HepG2 (cell line): Measurements from ENCODE around the gene PPIB. TPM values are rescaled to one million over a fixed set of nuclear protein-coding genes. Genes with fewer than 3 reads are reported as not detected.
A peak's percentile ranks its signal among the peaks of the same experiment; 100 is the strongest.

Experiments
- ETV6 ChIP-seq: sonication (generic); formaldehyde crosslinking; conservative IDR thresholded peaks from 2 replicates; pipeline ENCODE4 v1.4.0; 2020; ENCODE audit warnings: missing genetic modification reagents
- HIC2 ChIP-seq: sonication (generic); formaldehyde crosslinking; IDR thresholded peaks from 2 replicates; pipeline ENCODE4 v1.9.0; 2022; ENCODE audit warnings: low read depth, missing genetic modification reagents
- LCORL ChIP-seq, 2 experiments: fragments of 450-650 bp in 1 of 2; sonication (generic) in 1 of 2; formaldehyde crosslinking in 1 of 2; IDR thresholded peaks; 2 replicates each; pipeline versions ENCODE4 v1.5.0 to v1.6.1; 2017 to 2020; ENCODE audit warnings: antibody characterized with exemption in 1 of 2, missing genetic modification reagents in 1 of 2
- MEIS2 ChIP-seq: sonication (generic); formaldehyde crosslinking; IDR thresholded peaks from 2 replicates; pipeline ENCODE4 v1.9.0; 2021; ENCODE audit warnings: mild to moderate bottlenecking, missing genetic modification reagents
- REST ChIP-seq, 2 experiments: IDR thresholded peaks; 2 replicates each; pipeline ENCODE4 v1.6.1; 2011 to 2012; ENCODE audit warnings: low read length in 2 of 2, borderline replicate concordance in 1 of 2, low read depth in 1 of 2, mild to moderate bottlenecking in 1 of 2, moderate library complexity in 1 of 2
- SNAPC2 ChIP-seq: sonication (generic); formaldehyde crosslinking; IDR thresholded peaks from 2 replicates; pipeline ENCODE4 v1.8.1; 2022; ENCODE audit warnings: mild to moderate bottlenecking, missing genetic modification reagents
- TARDBP ChIP-seq: sonication (generic); formaldehyde crosslinking; IDR thresholded peaks from 2 replicates; pipeline ENCODE4 v1.8.0; 2022; ENCODE audit warnings: mild to moderate bottlenecking, missing genetic modification reagents
- THRA ChIP-seq: sonication (generic); formaldehyde crosslinking; IDR thresholded peaks from 2 replicates; pipeline ENCODE4 v1.4.0; 2020; ENCODE audit warnings: missing genetic modification reagents, borderline replicate concordance
- TOPORS ChIP-seq: sonication (generic); formaldehyde crosslinking; IDR thresholded peaks from 2 replicates; pipeline ENCODE4 v1.8.0; 2023; ENCODE audit warnings: mild to moderate bottlenecking, missing genetic modification reagents
- ZNF629 ChIP-seq: sonication (generic); formaldehyde crosslinking; conservative IDR thresholded peaks from 2 replicates; pipeline ENCODE4 v1.5.0; 2020; ENCODE audit warnings: missing genetic modification reagents
- ZNF891 ChIP-seq: sonication (generic); formaldehyde crosslinking; IDR thresholded peaks from 2 replicates; pipeline ENCODE4 v1.5.0; 2020; ENCODE audit warnings: mild to moderate bottlenecking, missing genetic modification reagents
- ZSCAN21 ChIP-seq: sonication (generic); formaldehyde crosslinking; IDR thresholded peaks from 2 replicates; pipeline ENCODE4 v1.8.0; 2022; ENCODE audit warnings: mild to moderate bottlenecking, missing genetic modification reagents, moderate library complexity, borderline replicate concordance
- polyA plus RNA-seq, 8 experiments: library from polyadenylated mRNA; depleted of rRNA in 3 of 8; stranded (reverse) in 7 of 8; unstranded in 1 of 8; fragments of >200 nt; fragmentation: Illumina TruSeq in 4 of 8; extraction: Trizol in 4 of 8; gene quantifications; 2 replicates each; pipeline versions ENCODE4 v1.2.1 to v1.2.3, GENCODE V29; 2011 to 2016; ENCODE audit warnings: low read depth in 4 of 8, missing spikeins in 1 of 8, mixed read lengths in 1 of 8; ENCODE audit not compliant: insufficient read depth in 1 of 8
- total RNA-seq, 5 experiments: library from RNA; depleted of rRNA; stranded (reverse); fragments of >200 nt; fragmentation: Illumina TruSeq; extraction: Trizol; gene quantifications; 2 replicates each; pipeline ENCODE4 v1.2.3, GENCODE V29; 2016; ENCODE audit warnings: low read depth in 1 of 5
- TF ChIP-seq, protein P1 (sequence below): sonication (generic); formaldehyde crosslinking; IDR thresholded peaks from 2 replicates; pipeline ENCODE4 v1.4.0; 2020; ENCODE audit warnings: missing genetic modification reagents
- TF ChIP-seq, protein P2 (sequence below): IDR thresholded peaks from 2 replicates; pipeline ENCODE4 v1.6.1; 2016; ENCODE audit warnings: mild to moderate bottlenecking, missing biosample characterization, missing genetic modification reagents

Gene PPIB
- total and polyA plus RNA-seq, 2 of the 13 experiments (the other 11 are each of a cell fraction or from before 2014, with no cell fraction given) = 780 to 882 TPM

GRCh38 chr15:64153480-64154367 lies 9.1 kb downstream of the PPIB start (continued):
- TF ChIP-seq, protein P1, sequence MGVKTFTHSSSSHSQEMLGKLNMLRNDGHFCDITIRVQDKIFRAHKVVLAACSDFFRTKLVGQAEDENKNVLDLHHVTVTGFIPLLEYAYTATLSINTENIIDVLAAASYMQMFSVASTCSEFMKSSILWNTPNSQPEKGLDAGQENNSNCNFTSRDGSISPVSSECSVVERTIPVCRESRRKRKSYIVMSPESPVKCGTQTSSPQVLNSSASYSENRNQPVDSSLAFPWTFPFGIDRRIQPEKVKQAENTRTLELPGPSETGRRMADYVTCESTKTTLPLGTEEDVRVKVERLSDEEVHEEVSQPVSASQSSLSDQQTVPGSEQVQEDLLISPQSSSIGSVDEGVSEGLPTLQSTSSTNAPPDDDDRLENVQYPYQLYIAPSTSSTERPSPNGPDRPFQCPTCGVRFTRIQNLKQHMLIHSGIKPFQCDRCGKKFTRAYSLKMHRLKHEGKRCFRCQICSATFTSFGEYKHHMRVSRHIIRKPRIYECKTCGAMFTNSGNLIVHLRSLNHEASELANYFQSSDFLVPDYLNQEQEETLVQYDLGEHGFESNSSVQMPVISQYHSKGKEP (CRISPR knock-in tag) = no peak
- peak; percentile 62; the same call in 1 of the 2 replicates for TF ChIP-seq TARDBP
- no peak for TF ChIP-seq REST (IDR thresholded peaks at IDR 0.05; ENCODE audit: borderline replicate concordance in 1 of 2, low read depth in 1 of 2, low read length in 2 of 2)
- no peak for TF ChIP-seq MEIS2 (CRISPR knock-in tag)
- TF ChIP-seq LCORL (IDR thresholded peaks at IDR 0.05) = no peak
- TF ChIP-seq LCORL (CRISPR knock-in tag; IDR thresholded peaks at IDR 0.05) = no peak
- peak; percentile 15; the same call in 1 of the 2 replicates for TF ChIP-seq ZSCAN21 (CRISPR knock-in tag)
- TF ChIP-seq, protein P2, sequence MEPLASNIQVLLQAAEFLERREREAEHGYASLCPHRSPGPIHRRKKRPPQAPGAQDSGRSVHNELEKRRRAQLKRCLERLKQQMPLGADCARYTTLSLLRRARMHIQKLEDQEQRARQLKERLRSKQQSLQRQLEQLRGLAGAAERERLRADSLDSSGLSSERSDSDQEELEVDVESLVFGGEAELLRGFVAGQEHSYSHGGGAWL (CRISPR knock-in tag) = peak; percentile 30; the same call in 1 of the 2 replicates
- no peak for TF ChIP-seq SNAPC2 (CRISPR knock-in tag)
- no peak for TF ChIP-seq HIC2 (CRISPR knock-in tag)
- TF ChIP-seq ZNF629 (CRISPR knock-in tag) = no peak
- TF ChIP-seq ETV6 (CRISPR knock-in tag) = no peak
- no peak for TF ChIP-seq TOPORS
- peak; percentile 60; the same call in 1 of the 2 replicates for TF ChIP-seq ZNF891 (CRISPR knock-in tag)
- peak; percentile 52; the same call in 1 of the 2 replicates for TF ChIP-seq THRA (CRISPR knock-in tag)
